Brain microvascular endothelial cell (primary cell): Measurements from ENCODE around the gene HBE1.

Experiments
- DNase-seq: peaks from one replicate; pipeline ENCODE4 v3.0.0-alpha.2; 2020
- H3K27ac ChIP-seq: fragments of 250-450 bp; sonication (Bioruptor Pico); 2 replicates; pipeline ENCODE4 v1.5.1; 2020; ENCODE audit warnings: mild to moderate bottlenecking, moderate library complexity
- H3K27me3 ChIP-seq: fragments of 250-450 bp; sonication (Bioruptor Pico); replicated peaks from 2 replicates; pipeline ENCODE4 v1.5.1; 2020; ENCODE audit warnings: mild to moderate bottlenecking
- H3K36me3 ChIP-seq: fragments of 250-450 bp; sonication (Bioruptor Pico); replicated peaks from 2 replicates; pipeline ENCODE4 v1.5.1; 2020; ENCODE audit warnings: mild to moderate bottlenecking
- H3K4me3 ChIP-seq: 2 replicates; pipeline ENCODE4 v1.5.1; 2011; ENCODE audit warnings: low read depth, mild to moderate bottlenecking, control low read depth, low read length, moderate library complexity
- CTCF ChIP-seq: IDR thresholded peaks from 2 replicates; pipeline ENCODE4 v1.5.1; 2011; ENCODE audit warnings: low read depth, mild to moderate bottlenecking, moderate library complexity, low read length, control low read depth, inconsistent platforms; ENCODE audit errors: missing control alignments
- in situ Hi-C: cut with HindIII; loops from 2 replicates; pipeline ENCODE4 v1.10.0; 2017; ENCODE audit warnings: low sequenced_read_pairs, low pct_ligation_motif_present

HBE1 gene

GRCh38 chr11:5288108-5288905 is 18.6 kb upstream of the HBE1 start:
- Histone ChIP-seq H3K36me3 (no peaks in the 10 kb centered on the region), H3K27me3 (no peaks in the 10 kb centered on the region), H3K27ac (no peak overlapping the region), H3K4me3 (no peak overlapping the region)
- TF ChIP-seq CTCF: no peak
- in situ Hi-C loops: no loop called here
- DNase-seq: peak; percentile 58

GRCh38 chr11:5286901-5287300 is 17.2 kb upstream of the HBE1 start:
- Histone ChIP-seq H3K27me3 (no peaks in the 10 kb centered on the region), H3K27ac (no peak overlapping the region), H3K36me3 (no peaks in the 10 kb centered on the region), H3K4me3 (no peak overlapping the region)
- DNase-seq: no peak
- no peak for TF ChIP-seq CTCF
- in situ Hi-C loops: no loop called here

GRCh38 chr11:5286351-5286750 is 16.6 kb upstream of the HBE1 start:
- no peak for TF ChIP-seq CTCF
- Histone ChIP-seq H3K36me3 (no peaks in the 10 kb centered on the region), H3K27me3 (no peaks in the 10 kb centered on the region), H3K27ac (no peak overlapping the region), H3K4me3 (no peak overlapping the region)
- DNase-seq: no peak
- in situ Hi-C loops: no loop called here

- TF ChIP-seq CTCF: no peak
- no peaks in the 10 kb centered on the region for H3K36me3 ChIP-seq
- no peak overlapping the region for H3K27ac ChIP-seq
- in situ Hi-C loops: no loop called here
- no peak overlapping the region for H3K4me3 ChIP-seq
- no peaks in the 10 kb centered on the region for H3K27me3 ChIP-seq
- DNase-seq: no peak
Observed at GRCh38 chr11:5285703-5286340, 16.1 kb upstream of the HBE1 start.

GRCh38 chr11:5284637-5285036 is 14.9 kb upstream of the HBE1 start:
- no peak overlapping the region for H3K27ac ChIP-seq
- TF ChIP-seq CTCF: no peak
- in situ Hi-C loops: no loop called here
- no peak overlapping the region for H3K4me3 ChIP-seq
- no peak for DNase-seq
- H3K27me3 ChIP-seq: no peaks in the 10 kb centered on the region
- no peaks in the 10 kb centered on the region for H3K36me3 ChIP-seq
